PC-9 (cell line): Measurements from ENCODE around the gene CENPX.

Experiments
- CTCF ChIP-seq: fragments of 200-600 bp; sonication (generic); conservative IDR thresholded peaks from 2 replicates; pipeline ENCODE4 v1.6.1; 2017; ENCODE audit warnings: mixed run types, antibody characterized with exemption, mild to moderate bottlenecking, moderate library complexity
- EZH2 ChIP-seq: fragments of 200-600 bp; sonication (generic); IDR thresholded peaks from 2 replicates; pipeline ENCODE4 v1.8.0; 2017; ENCODE audit warnings: antibody characterized with exemption, low read depth

- no peak for TF ChIP-seq CTCF
- TF ChIP-seq EZH2: no peak
These were observed 43.1 kb upstream of the CENPX start, which contains the start of gene DUS1L for GRCh38 chr17:82065638-82066303.
